Measurements from ENCODE around the gene IMPG2. TPM values are rescaled to one million over a fixed set of nuclear protein-coding genes. Genes with fewer than 3 reads are reported as not detected.

IMPG2 gene
- total and polyA plus RNA-seq, 2 experiments from 2014 or later, result 0.77 TPM; not detected in 1

DNA sequence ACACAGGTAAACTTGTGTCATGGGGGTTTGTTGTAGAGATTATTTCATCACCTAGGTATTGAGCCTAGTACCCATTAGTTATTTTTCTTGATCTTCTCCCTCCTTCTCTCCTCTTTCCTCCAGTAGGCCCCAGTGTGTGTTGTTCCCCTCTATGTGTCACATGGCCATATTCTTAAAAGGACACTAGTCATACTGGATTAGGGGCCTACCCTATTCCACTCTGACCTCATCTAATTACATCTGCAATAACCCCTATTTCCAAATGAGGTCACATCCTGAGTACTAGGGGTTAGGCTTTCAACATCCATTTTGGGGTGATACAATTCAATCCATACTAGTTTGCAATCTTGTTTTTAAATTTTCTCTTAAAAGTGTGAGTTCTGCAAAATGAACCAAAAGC is 142.8 kb downstream of the IMPG2 start:
- TF ChIP-seq EZH2phosphoT487 (IDR thresholded peaks at IDR 0.05; ENCODE audit: low read depth, severe bottlenecking, unreplicated experiment), result no peak
- TF ChIP-seq, protein P1, sequence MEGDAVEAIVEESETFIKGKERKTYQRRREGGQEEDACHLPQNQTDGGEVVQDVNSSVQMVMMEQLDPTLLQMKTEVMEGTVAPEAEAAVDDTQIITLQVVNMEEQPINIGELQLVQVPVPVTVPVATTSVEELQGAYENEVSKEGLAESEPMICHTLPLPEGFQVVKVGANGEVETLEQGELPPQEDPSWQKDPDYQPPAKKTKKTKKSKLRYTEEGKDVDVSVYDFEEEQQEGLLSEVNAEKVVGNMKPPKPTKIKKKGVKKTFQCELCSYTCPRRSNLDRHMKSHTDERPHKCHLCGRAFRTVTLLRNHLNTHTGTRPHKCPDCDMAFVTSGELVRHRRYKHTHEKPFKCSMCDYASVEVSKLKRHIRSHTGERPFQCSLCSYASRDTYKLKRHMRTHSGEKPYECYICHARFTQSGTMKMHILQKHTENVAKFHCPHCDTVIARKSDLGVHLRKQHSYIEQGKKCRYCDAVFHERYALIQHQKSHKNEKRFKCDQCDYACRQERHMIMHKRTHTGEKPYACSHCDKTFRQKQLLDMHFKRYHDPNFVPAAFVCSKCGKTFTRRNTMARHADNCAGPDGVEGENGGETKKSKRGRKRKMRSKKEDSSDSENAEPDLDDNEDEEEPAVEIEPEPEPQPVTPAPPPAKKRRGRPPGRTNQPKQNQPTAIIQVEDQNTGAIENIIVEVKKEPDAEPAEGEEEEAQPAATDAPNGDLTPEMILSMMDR (IDR thresholded peaks at IDR 0.05; ENCODE audit: poor library complexity), result no peak
- TF ChIP-seq EZH2 (IDR thresholded peaks at IDR 0.05; ENCODE audit: borderline replicate concordance), result no peak
- no peaks in the 10 kb centered on the region for H3K9me3 ChIP-seq (ENCODE audit: low read depth)
- H3K27me3 ChIP-seq, result no peaks in the 10 kb centered on the region
- no peak overlapping the region for H3K4me3 ChIP-seq
- no peak for DNase-seq (ENCODE audit: low spot score)
- no peaks in the 10 kb centered on the region for H3K4me1 ChIP-seq (ENCODE audit: insufficient read depth)
- H2AFZ ChIP-seq, result no peak overlapping the region
- H3K79me2 ChIP-seq, result no peaks in the 10 kb centered on the region
- H3K4me2 ChIP-seq, result no peak overlapping the region
- no peaks in the 10 kb centered on the region for H4K20me1 ChIP-seq (ENCODE audit: insufficient read depth, poor library complexity, severe bottlenecking)
- no peak overlapping the region for H3K27ac ChIP-seq
- no peaks in the 10 kb centered on the region for H3K36me3 ChIP-seq (replicated peaks; ENCODE audit: insufficient read depth, low read depth)
- no peaks in the 10 kb centered on the region for H3K9me2 ChIP-seq (replicated peaks; ENCODE audit: insufficient read depth)

Other genes starting within 250 kb of the IMPG2 start
- 32.4 and 40.9 TPM in 2 replicates for gene SENP7, start 192.6 kb upstream of the IMPG2 start, total RNA-seq
- gene SENP7, start 192.6 kb upstream of the IMPG2 start, polyA plus RNA-seq, result 7.7 and 10.1 TPM in 2 replicates
- gene TRMT10C, start 241.3 kb upstream of the IMPG2 start, total RNA-seq, result 36.9 and 42.0 TPM in 2 replicates
- 27.9 and 37.9 TPM in 2 replicates for gene TRMT10C, start 241.3 kb upstream of the IMPG2 start, polyA plus RNA-seq

Data from hepatocyte (in vitro differentiated cells).